Stimulated activated CD8-positive, alpha-beta memory T cell treated with anti-CD3 and anti-CD28 coated beads, Interleukin-4, amount 100 ng/mL, for 24 hours (primary cell): ENCODE measurements around the gene C5AR1.
"Not testable (repeated sequence)": the region's sequence is repeated elsewhere in the genome, so short reads cannot be mapped to it uniquely, and the experiment has no call there.

Source experiments
- DNase-seq: peaks from one replicate; pipeline ENCODE4 v3.0.0-alpha.2; 2020; ENCODE audit warnings: low read depth

C5AR1 gene

GRCh38 chr19:47331931-47332547 is 22.4 kb downstream of the C5AR1 start, which contains the start of gene C5AR2:
Gene C5AR2 (plus strand): TSS chr19:47332175. CDS start chr19:47340800, 8,625 bp downstream.
- DNase-seq = no peak

GRCh38 chr19:47336765-47337718 is 27.4 kb downstream of the C5AR1 start:
- DNase-seq = not testable (repeated sequence)

- no peak for DNase-seq
Observed at GRCh38 chr19:47339196-47339880, 29.7 kb downstream of the C5AR1 start.

GRCh38 chr19:47340477-47341208 is 31.0 kb downstream of the C5AR1 start:
- no peak for DNase-seq

GRCh38 chr19:47341734-47342133 is 32.1 kb downstream of the C5AR1 start:
- no peak for DNase-seq

- DNase-seq = no peak
Observed at GRCh38 chr19:47343194-47343802, 33.6 kb downstream of the C5AR1 start.

GRCh38 chr19:47344425-47344824 is 34.8 kb downstream of the C5AR1 start:
- DNase-seq = no peak

- DNase-seq = not testable (repeated sequence)
Observed at GRCh38 chr19:47346024-47346423, 36.4 kb downstream of the C5AR1 start.

GRCh38 chr19:47348819-47349795 is 39.4 kb downstream of the C5AR1 start, which contains the start of gene DHX34:
Gene DHX34 (plus strand): TSS chr19:47349315. CDS start chr19:47353031, 3,716 bp downstream.
- DNase-seq = peak; percentile 98

- no peak for DNase-seq
Observed at GRCh38 chr19:47350630-47351029, 41.0 kb downstream of the C5AR1 start.

GRCh38 chr19:47351548-47351947 is 41.9 kb downstream of the C5AR1 start:
- DNase-seq = no peak

- DNase-seq = no peak
Observed at GRCh38 chr19:47352095-47352494, 42.4 kb downstream of the C5AR1 start.

GRCh38 chr19:47353307-47353712 is 43.6 kb downstream of the C5AR1 start:
- no peak for DNase-seq

- DNase-seq = no peak
Observed at GRCh38 chr19:47356900-47357299, 47.2 kb downstream of the C5AR1 start.

GRCh38 chr19:47357788-47358680 is 48.4 kb downstream of the C5AR1 start:
- no peak for DNase-seq

GRCh38 chr19:47358936-47359335 is 49.3 kb downstream of the C5AR1 start:
- no peak for DNase-seq

GRCh38 chr19:47362321-47362720 is 52.7 kb downstream of the C5AR1 start:
- DNase-seq = no peak

- no peak for DNase-seq
Observed at GRCh38 chr19:47363758-47364531, 54.3 kb downstream of the C5AR1 start.
